Islet of Langerhans (tissue), 1 donor: ENCODE results near the gene MOAP1.
"Not testable (repeated sequence)": the region's sequence is repeated elsewhere in the genome, so short reads cannot be mapped to it uniquely, and the experiment has no call there.

Experiments used
- FAIRE-seq: peaks from one replicate; lab custom pipeline; 2011; peaks lifted over from hg19 to GRCh38; lab: Jason Lieb, UNC

MOAP1 gene

GRCh38 chr14:93146119-93146518 lies 38.6 kb downstream of the MOAP1 start:
- no peak for FAIRE-seq

GRCh38 chr14:93142854-93143652 lies 41.6 kb downstream of the MOAP1 start:
- no peak for FAIRE-seq

- no peak for FAIRE-seq
These were observed 46.8 kb downstream of the MOAP1 start for GRCh38 chr14:93137864-93138263.

- not testable (repeated sequence) for FAIRE-seq
These were observed 48.2 kb downstream of the MOAP1 start for GRCh38 chr14:93136508-93136907.

- no peak for FAIRE-seq
These were observed 48.7 kb downstream of the MOAP1 start for GRCh38 chr14:93136009-93136408.

GRCh38 chr14:93135399-93135798 lies 49.3 kb downstream of the MOAP1 start:
- FAIRE-seq: no peak

GRCh38 chr14:93133464-93133863 lies 51.2 kb downstream of the MOAP1 start:
- FAIRE-seq: no peak

GRCh38 chr14:93132472-93133065 lies 52.1 kb downstream of the MOAP1 start:
- peak; percentile 58 for FAIRE-seq
